ENCODE measurements around the gene DOCK10.

The DOCK10 gene

GRCh38 chr2:225020168-225020849 lies 22.0 kb downstream of the DOCK10 start:
- in situ Hi-C loops (cut with HindIII; ENCODE audit: low pct_ligation_motif_present, low pct_unique_long_range_greater_than_20kb, low sequenced_read_pairs) = no loop called here
- DNase-seq = no peak

- in situ Hi-C loops (cut with HindIII; ENCODE audit: low pct_ligation_motif_present, low pct_unique_long_range_greater_than_20kb, low sequenced_read_pairs) = no loop called here
- no peak for DNase-seq
Observed at GRCh38 chr2:225019105-225019504, 23.2 kb downstream of the DOCK10 start.

GRCh38 chr2:225017713-225018112 lies 24.6 kb downstream of the DOCK10 start:
- peak; percentile 38 for DNase-seq
- in situ Hi-C loops (cut with HindIII; ENCODE audit: low pct_ligation_motif_present, low pct_unique_long_range_greater_than_20kb, low sequenced_read_pairs) = no loop called here

GRCh38 chr2:225017098-225017685 lies 25.1 kb downstream of the DOCK10 start:
- in situ Hi-C loops (cut with HindIII; ENCODE audit: low pct_ligation_motif_present, low pct_unique_long_range_greater_than_20kb, low sequenced_read_pairs) = no loop called here
- DNase-seq = peak; percentile 25

- DNase-seq = peak; percentile 62
- in situ Hi-C loops (cut with HindIII; ENCODE audit: low pct_ligation_motif_present, low pct_unique_long_range_greater_than_20kb, low sequenced_read_pairs) = no loop called here
Observed at GRCh38 chr2:225013425-225014365, 28.6 kb downstream of the DOCK10 start.

DNA sequence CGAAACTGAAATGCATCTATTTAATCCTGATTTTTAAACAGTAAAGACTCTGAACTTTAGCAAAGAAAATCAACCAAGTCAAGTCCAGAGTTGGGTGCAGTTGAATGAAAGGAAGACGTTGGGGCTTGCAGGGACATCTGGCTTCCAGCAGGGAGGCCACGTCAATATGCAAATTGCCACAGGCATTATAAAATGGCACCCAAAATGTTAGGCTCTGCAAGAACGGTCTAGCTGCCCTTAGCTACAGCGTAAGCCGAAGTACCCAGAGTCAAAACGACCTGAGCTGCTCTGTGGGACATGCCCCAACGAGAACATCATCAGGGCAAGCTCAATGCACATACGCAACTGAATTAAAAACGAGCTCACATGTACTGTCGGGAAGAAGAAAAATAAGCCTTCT lies 30.7 kb downstream of the DOCK10 start:
- in situ Hi-C loops (cut with HindIII; ENCODE audit: low pct_ligation_motif_present, low pct_unique_long_range_greater_than_20kb, low sequenced_read_pairs) = no loop called here
- DNase-seq = no peak

DNA sequence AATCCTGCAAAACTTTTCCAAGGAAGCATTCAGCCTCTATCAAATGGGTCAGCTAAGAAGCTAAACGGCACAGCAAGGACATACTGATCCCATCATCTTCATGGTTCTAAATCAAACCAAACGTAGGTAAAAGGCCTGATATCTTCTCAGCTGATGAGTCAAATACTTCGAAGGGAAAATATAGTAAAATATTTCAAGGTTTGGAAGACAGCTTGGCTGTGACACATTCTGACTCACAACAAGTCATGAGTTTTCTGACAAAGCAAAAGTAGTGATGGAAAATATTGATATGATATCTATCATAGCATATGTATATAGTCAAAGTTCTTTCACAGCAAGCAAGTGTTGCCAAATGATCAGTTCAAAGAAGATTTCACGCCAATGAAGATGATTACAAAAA lies 31.5 kb downstream of the DOCK10 start:
- in situ Hi-C loops (cut with HindIII; ENCODE audit: low pct_ligation_motif_present, low pct_unique_long_range_greater_than_20kb, low sequenced_read_pairs) = no loop called here
- DNase-seq = peak; percentile 74

GRCh38 chr2:225009768-225010167 lies 32.5 kb downstream of the DOCK10 start:
- in situ Hi-C loops (cut with HindIII; ENCODE audit: low pct_ligation_motif_present, low pct_unique_long_range_greater_than_20kb, low sequenced_read_pairs) = no loop called here

DNA sequence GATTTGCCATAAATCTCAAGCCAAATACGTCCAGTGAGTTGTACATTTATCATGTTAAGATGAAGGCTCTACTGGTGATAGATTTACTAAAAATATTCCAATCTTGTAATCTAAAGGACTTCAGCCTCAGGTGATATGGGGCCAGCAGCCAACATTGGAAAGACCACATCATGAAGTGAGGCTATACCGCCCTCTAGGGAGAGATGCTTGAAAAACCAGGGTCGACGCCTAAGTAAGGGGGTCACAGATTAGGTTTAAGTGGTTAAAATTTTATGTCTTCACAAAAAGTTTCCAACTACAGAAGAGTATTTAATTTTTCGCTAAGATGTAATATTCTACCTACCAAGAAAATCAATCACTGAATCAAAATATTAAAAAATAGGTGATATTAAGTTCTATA lies 33.3 kb downstream of the DOCK10 start:
- DNase-seq = peak; percentile 61

More at GRCh38 chr2:225009768-225010167, 32.5 kb downstream of the DOCK10 start:
- peak; percentile 77 for DNase-seq

DNA sequence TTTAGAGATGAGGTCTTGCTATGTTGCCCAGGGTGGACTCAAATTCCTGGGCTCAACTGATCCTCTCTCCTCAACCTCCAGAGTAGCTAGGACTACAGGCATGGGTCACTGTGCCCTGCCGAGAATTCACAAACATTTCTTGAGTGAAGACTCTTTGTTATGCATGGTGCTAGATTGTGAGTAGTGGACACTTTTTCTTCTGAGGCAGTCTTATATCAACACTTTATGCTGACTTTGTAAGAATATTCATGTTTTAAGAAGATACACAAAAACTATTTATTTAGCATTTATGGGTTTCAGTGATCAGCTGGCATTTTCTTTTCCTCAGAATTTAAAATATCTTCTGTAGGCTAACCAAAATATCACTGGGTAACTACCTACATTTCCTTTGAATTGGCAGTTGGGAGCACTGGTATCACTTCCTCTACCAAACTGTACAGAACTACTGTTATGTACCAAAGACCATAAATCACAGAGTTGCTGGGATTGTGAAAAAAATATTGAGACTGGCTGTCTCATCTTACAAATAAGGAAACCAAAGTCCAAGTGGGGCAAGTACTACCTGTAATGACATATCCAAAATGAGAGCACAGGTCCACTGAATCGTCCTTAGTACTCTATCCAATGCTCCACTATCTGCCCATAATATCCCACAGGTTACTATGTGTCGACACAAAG lies 34.0 kb downstream of the DOCK10 start:
- in situ Hi-C loops (cut with HindIII; ENCODE audit: low pct_ligation_motif_present, low pct_unique_long_range_greater_than_20kb, low sequenced_read_pairs) = no loop called here
- DNase-seq = no peak

More for the DNA sequence above, 33.3 kb downstream of the DOCK10 start:
- in situ Hi-C loops (cut with HindIII; ENCODE audit: low pct_ligation_motif_present, low pct_unique_long_range_greater_than_20kb, low sequenced_read_pairs) = no loop called here

DNA sequence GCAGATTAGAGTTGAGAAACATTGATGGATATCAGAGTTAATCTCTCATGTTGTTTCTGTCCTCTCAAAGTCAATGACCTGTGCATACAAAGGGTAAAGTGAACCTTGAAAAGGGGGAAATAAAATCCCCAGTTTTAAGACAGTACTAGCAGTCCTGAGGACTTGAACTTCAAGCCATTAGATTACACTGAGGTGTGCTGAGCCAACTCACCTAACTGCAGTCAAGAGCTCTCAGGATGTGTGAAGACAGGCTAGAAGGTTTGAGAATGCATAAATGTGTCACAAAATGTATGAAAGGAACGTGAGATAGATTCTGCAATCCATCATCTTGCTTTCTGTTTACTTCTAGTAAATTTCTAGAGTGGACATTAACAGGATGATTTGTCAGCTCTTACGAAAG lies 35.5 kb downstream of the DOCK10 start:
- in situ Hi-C loops (cut with HindIII; ENCODE audit: low pct_ligation_motif_present, low pct_unique_long_range_greater_than_20kb, low sequenced_read_pairs) = no loop called here
- no peak for DNase-seq

- in situ Hi-C loops (cut with HindIII; ENCODE audit: low pct_ligation_motif_present, low pct_unique_long_range_greater_than_20kb, low sequenced_read_pairs) = no loop called here
- peak; percentile 44 for DNase-seq
Observed at GRCh38 chr2:225004597-225004996, 37.7 kb downstream of the DOCK10 start.

GRCh38 chr2:225002656-225003045 lies 39.6 kb downstream of the DOCK10 start:
- in situ Hi-C loops (cut with HindIII; ENCODE audit: low pct_ligation_motif_present, low pct_unique_long_range_greater_than_20kb, low sequenced_read_pairs) = no loop called here
- DNase-seq = peak; percentile 97

DNA sequence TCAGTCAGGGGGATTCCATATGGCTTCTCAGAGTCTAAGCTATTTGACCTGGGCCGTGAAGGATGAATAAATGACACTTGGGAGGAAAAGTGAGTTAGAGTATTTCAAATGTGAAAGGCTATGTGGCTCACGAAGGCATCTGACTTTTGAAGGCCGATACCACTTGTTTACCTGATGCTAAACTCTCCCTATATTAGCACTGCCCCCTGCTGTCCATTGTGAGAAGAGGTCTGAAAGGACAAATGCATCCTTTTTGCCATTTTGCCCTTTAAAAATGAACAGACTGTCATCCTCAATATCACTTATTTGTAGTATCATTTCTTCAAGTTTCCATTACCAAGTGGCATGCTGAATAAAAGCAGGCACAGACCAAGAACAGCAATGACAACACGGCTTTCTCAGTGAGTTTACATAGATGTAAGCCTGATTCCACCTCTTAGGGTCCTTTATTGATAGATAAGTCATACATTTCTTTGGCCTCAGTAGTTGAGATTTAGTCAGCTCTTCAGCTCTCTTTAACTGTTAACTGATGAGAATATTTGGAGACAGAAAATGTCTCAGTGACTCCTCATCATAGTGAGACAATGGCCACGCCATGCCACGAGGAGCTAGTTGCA lies 40.1 kb downstream of the DOCK10 start:
- DNase-seq = peak; percentile 76
- in situ Hi-C loops (cut with HindIII; ENCODE audit: low pct_ligation_motif_present, low pct_unique_long_range_greater_than_20kb, low sequenced_read_pairs) = no loop called here

DNA sequence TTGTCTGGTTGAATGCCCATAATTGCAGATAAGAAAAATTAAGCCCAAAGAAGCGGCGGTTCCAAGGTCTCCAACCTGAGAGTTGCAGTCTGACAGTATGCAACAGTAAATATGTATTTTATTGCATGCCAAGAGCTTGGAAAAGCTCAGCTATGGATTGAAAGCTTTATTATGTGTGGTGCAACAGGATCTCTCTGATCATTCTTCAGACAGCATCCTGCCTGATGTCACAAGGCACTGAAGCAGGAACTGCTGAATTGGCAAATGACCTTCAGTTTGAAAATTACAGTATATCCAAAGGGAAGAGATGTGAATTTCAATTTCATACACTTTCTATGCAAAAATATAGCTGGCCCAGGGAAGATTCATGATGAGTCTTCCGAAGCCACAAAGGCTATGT lies 42.5 kb downstream of the DOCK10 start:
- in situ Hi-C loops (cut with HindIII; ENCODE audit: low pct_ligation_motif_present, low pct_unique_long_range_greater_than_20kb, low sequenced_read_pairs) = no loop called here
- no peak for DNase-seq

DNA sequence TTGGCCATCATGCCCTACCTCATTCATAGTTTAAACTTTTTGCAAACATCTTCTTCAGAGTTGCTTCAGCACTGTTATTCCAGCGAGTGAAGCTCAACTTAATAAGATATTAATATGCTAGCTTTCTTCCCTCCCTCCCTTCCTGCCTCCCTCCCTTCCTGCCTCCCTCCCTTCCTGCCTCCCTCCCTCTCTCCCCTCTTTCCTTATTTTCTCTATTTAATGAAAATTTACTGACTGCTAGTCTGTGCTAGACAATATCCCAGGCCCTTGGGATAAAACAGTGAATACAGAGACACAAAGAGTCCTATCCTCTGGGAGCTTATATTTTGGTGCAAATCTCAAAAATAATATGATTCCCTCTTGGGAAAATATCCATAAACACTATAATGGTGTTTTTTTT lies 42.9 kb downstream of the DOCK10 start:
- no peak for DNase-seq
- in situ Hi-C loops (cut with HindIII; ENCODE audit: low pct_ligation_motif_present, low pct_unique_long_range_greater_than_20kb, low sequenced_read_pairs) = no loop called here

- no peak for DNase-seq
- in situ Hi-C loops (cut with HindIII; ENCODE audit: low pct_ligation_motif_present, low pct_unique_long_range_greater_than_20kb, low sequenced_read_pairs) = no loop called here
Observed at GRCh38 chr2:224997802-224998201, 44.5 kb downstream of the DOCK10 start.

GRCh38 chr2:224995419-224995818 lies 46.8 kb downstream of the DOCK10 start:
- in situ Hi-C loops (cut with HindIII; ENCODE audit: low pct_ligation_motif_present, low pct_unique_long_range_greater_than_20kb, low sequenced_read_pairs) = no loop called here

More at GRCh38 chr2:224995419-224995818, 46.8 kb downstream of the DOCK10 start:
- DNase-seq = no peak

All from ACHN (cell line).